Measurements from ENCODE around the gene GOLGA8T.
"Not testable (repeated sequence)": the region's sequence is repeated elsewhere in the genome, so short reads cannot be mapped to it uniquely, and the experiment has no call there.

- TF ChIP-seq CTCF (IDR thresholded peaks at IDR 0.05; ENCODE audit: extremely low read depth in 1 of 2, insufficient read depth in 1 of 2, low read depth in 1 of 2, low read length in 2 of 2); EZH2 (IDR thresholded peaks at IDR 0.05; ENCODE audit: borderline replicate concordance, low read depth, low read length, severe bottlenecking): not testable (repeated sequence)
Observed at GRCh38 chr15:30097827-30098226, 37.0 kb upstream of the GOLGA8T start.
